Upper lobe of right lung (tissue), 1 donor: Measurements from ENCODE around the gene FMOD. TPM values are rescaled to one million over a fixed set of nuclear protein-coding genes. Genes with fewer than 3 reads are reported as not detected.

Experiments
- ATAC-seq: fragments of 200-7000 bp; cut with Tn5 transposase; one replicate; pipeline ENCODE4 v1.9.1; 2020; ENCODE audit warnings: mild to moderate bottlenecking, moderate library complexity
- DNase-seq: peaks from one replicate; pipeline ENCODE4 v3.0.0-alpha.2; 2020
- H3K27ac ChIP-seq: fragments of 200-600 bp; one replicate; pipeline ENCODE4 v1.8.0; 2022
- H3K27me3 ChIP-seq: fragments of 200-600 bp; one replicate; pipeline ENCODE4 v1.8.0; 2022; ENCODE audit warnings: mild to moderate bottlenecking
- H3K36me3 ChIP-seq: fragments of 200-600 bp; one replicate; pipeline ENCODE4 v1.8.0; 2022
- H3K4me1 ChIP-seq: fragments of 200-600 bp; one replicate; pipeline ENCODE4 v1.8.0; 2022
- H3K4me3 ChIP-seq: fragments of 200-600 bp; one replicate; pipeline ENCODE4 v1.8.0; 2022; ENCODE audit warnings: mild to moderate bottlenecking
- H3K9me3 ChIP-seq: fragments of 200-600 bp; one replicate; pipeline ENCODE4 v1.8.0; 2022
- CTCF ChIP-seq: fragments of 200-600 bp; IDR thresholded peaks from one replicate; pipeline ENCODE4 v1.8.0; 2022; ENCODE audit warnings: antibody characterized with exemption
- intact Hi-C: fragments of 100-400 bp; cut with DNase I; formaldehyde crosslinking; loops from one replicate; pipeline ENCODE4 v1.11.0; 2022
- total RNA-seq: library from RNA; stranded (reverse); fragmentation: NEBNext Ultra II Directional; extraction: Animal tissue kit (Norgen Biotek cat#: 25700); gene quantifications from one replicate; pipeline ENCODE4 v1.2.1, GENCODE V29; 2021
- donor health status: DM: no; HTN: yes; CAD: no; lungs with severe emphysema.

FMOD gene
- total RNA-seq, 1 donor from 2014 or later, result 45.1 TPM

GRCh38 chr1:203306089-203306964, 44.6 kb downstream of the FMOD start:
- DNase-seq, result peak; percentile 87
- intact Hi-C loops, result loop anchor here (5.0 kb wide), 1 partner anchor 34 kb away; no protein-coding TSS in a partner anchor

DNA sequence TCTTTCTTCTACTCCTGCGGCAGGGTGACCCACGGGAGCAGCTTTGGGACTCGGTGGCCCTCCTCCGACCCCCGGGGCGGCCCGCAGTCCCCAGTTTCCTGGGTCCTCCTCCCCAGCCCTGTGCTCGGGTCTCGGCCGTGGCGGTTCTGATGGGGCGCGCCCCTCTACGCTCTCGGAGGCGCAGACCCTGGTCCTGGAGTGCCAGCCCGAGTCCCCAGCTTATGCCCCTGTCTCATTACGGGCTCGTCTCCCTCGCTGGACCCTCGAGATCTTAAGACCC, 45.2 kb downstream of the FMOD start:
- no peak for TF ChIP-seq CTCF
- peaks cover 36% of the 10 kb centered on the region for H3K4me1 ChIP-seq
- ATAC-seq (peak; percentile 14), DNase-seq (no peak)
- intact Hi-C loops, result loop anchor here (5.0 kb wide), 1 partner anchor 33 kb away; no protein-coding TSS in a partner anchor
- H3K27me3 ChIP-seq, result no peaks in the 10 kb centered on the region
- peak overlapping the region; percentile 98 for H3K27ac ChIP-seq
- peaks cover 29% of the 10 kb centered on the region for H3K36me3 ChIP-seq
- H3K4me3 ChIP-seq, result peak overlapping the region; percentile 98
- H3K9me3 ChIP-seq, result no peaks in the 10 kb centered on the region

More at GRCh38 chr1:203306089-203306964, 44.6 kb downstream of the FMOD start:
- no peak for TF ChIP-seq CTCF
- H3K4me1 ChIP-seq, result peaks cover 36% of the 10 kb centered on the region
- peak; percentile 68 for ATAC-seq
- H3K4me3 ChIP-seq, result peak overlapping the region; percentile 98
- no peaks in the 10 kb centered on the region for H3K27me3 ChIP-seq
- H3K36me3 ChIP-seq, result peaks cover 29% of the 10 kb centered on the region
- H3K27ac ChIP-seq, result peak overlapping the region; percentile 98
- no peaks in the 10 kb centered on the region for H3K9me3 ChIP-seq

DNA sequence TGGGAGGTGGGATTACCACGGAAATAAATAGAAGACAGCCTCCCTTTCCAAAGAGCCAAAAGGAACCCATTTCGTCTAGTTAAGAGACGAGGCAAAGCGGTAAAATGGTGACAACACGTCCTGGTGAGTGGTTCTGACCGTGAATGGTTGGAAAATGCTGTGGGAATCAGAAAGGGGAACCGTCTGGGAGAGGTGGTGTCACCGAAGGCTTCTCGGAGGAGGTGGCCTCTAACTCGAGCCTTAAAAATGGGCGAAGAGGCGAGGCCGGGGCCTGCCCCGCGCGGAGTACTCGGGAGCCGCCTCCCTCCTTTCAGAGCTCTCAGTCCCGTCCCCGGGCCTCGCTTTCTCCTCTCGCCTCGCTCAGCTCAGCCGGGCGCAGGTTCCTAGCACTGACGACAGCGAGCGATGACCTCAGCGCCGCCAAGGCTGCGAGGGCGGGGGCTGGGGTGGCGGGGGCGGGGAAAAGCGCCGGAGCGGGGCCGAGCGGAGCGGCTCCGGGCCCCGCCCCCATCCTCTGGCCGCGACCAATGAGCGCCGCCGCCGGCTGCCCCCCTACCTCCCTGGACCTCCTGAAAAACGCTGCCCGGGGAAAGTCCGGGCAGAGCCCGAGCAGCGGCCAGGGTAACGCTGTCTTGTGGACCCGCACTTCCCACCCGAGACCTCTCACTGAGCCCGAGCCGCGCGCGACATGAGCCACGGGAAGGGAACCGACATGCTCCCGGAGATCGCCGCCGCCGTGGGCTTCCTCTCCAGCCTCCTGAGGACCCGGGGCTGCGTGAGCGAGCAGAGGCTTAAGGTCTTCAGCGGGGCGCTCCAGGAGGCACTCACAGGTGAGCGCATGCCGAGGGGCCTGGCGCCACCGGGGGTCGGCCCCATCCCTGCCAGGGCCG, 45.8 kb downstream of the FMOD start, which contains the start of gene BTG2:
Gene BTG2 (plus strand): TSS at position 601 of the 890 bp plus-strand sequence. CDS start 88 bp downstream, at position 689.
- H3K27me3 ChIP-seq, result no peaks in the 10 kb centered on the region
- H3K27ac ChIP-seq, result peak within 1 kb of the TSS; percentile 98
- intact Hi-C loops, result loop anchor here (5.0 kb wide), 1 partner anchor 33 kb away; no protein-coding TSS in a partner anchor
- DNase-seq (peak; percentile 96), ATAC-seq (peak; percentile 93)
- no peak for TF ChIP-seq CTCF
- H3K4me1 ChIP-seq, result peaks cover 36% of the 10 kb centered on the region
- no peaks in the 10 kb centered on the region for H3K9me3 ChIP-seq
- peak within 1 kb of the TSS; percentile 98 for H3K4me3 ChIP-seq
- H3K36me3 ChIP-seq, result peaks cover 29% of the 10 kb centered on the region

- intact Hi-C loops, result no loop called here
- Histone ChIP-seq H3K9me3 (no peaks in the 10 kb centered on the region), H3K4me3 (peak overlapping the region; percentile 98), H3K4me1 (peaks cover 33% of the 10 kb centered on the region), H3K27ac (peak overlapping the region; percentile 98), H3K36me3 (peaks cover 25% of the 10 kb centered on the region), H3K27me3 (no peaks in the 10 kb centered on the region)
- TF ChIP-seq CTCF, result no peak
- ATAC-seq (no peak), DNase-seq (peak; percentile 56)
Measured at GRCh38 chr1:203304391-203304918, 46.5 kb downstream of the FMOD start.

GRCh38 chr1:203302894-203303293, 48.0 kb downstream of the FMOD start:
- DNase-seq (peak; percentile 2), ATAC-seq (no peak)
- H3K36me3 ChIP-seq, result peaks cover 11% of the 10 kb centered on the region
- no peak overlapping the region for H3K27ac ChIP-seq
- intact Hi-C loops, result no loop called here
- no peaks in the 10 kb centered on the region for H3K9me3 ChIP-seq
- no peaks in the 10 kb centered on the region for H3K27me3 ChIP-seq
- no peak overlapping the region for H3K4me3 ChIP-seq
- no peak for TF ChIP-seq CTCF
- peaks cover 18% of the 10 kb centered on the region for H3K4me1 ChIP-seq
